NCI-H1930 (cell line): Measurements from ENCODE around the gene PTGFR.

Experiments
- DNase-seq, 2 experiments: peaks; one replicate each; lab custom pipeline; 2025; lab: John Stamatoyannopoulos, UW

PTGFR gene

DNA sequence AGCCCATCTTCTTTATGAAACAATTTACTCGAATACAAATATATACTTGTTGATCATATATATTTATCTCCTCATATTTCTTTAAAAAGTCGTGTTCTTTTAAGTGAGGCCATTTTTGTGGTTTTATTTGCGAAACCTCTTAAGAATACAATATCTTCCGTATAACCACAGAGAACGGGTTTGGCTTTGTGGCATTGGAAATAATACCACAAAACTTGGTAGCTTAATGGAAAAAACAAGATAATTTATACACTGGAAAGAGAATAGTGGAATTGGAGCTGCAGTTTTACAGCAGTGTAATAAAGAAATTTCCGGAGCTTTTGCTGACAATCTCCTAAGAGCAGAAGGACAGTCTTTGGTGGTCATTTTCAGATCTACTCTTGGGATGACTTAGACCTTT, 29.4 kb downstream of the PTGFR start:
- DNase-seq, result no peak

DNA sequence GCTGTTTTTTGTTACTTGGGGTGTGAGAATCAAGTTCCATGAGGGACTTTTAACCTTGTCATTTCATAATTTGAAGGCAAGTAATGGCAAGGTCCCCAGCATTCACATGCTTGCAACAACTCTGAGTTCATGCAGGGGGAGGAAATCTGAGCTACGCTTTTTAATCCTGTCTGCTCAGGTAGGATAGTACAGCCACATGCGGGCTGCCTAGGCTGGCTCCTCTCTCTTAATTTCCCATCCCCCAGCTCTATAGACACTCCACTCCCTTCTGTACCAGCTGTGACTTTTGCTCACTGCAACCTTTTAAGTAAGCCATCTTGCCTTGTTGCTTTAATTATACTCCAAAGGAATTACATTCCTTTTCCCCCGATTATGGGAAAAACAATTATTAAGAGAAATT, 30.1 kb downstream of the PTGFR start:
- no peak for DNase-seq

- no peak for DNase-seq
These were observed 31.4 kb downstream of the PTGFR start for GRCh38 chr1:78522136-78522535.

DNA sequence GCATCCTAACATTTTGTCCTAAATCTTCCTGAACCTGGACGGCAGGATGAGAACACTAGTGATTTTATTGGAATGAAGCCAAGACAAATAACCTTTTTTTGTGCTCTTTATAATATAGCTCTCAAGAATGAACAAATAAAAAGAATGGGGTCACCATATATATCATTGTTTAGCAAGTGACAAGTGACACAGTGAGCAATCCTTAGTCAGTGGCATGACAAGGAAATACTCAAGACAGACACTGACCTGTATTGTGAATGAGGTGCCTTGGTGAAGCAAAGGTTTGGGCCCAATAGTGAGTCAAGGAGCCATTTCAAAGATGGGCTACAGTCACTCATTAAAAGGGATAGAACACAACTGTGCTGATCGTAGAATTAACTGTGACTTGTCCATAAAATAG, 35.7 kb downstream of the PTGFR start:
- DNase-seq, result no peak

GRCh38 chr1:78527706-78528105, 36.9 kb downstream of the PTGFR start:
- DNase-seq, result no peak

DNA sequence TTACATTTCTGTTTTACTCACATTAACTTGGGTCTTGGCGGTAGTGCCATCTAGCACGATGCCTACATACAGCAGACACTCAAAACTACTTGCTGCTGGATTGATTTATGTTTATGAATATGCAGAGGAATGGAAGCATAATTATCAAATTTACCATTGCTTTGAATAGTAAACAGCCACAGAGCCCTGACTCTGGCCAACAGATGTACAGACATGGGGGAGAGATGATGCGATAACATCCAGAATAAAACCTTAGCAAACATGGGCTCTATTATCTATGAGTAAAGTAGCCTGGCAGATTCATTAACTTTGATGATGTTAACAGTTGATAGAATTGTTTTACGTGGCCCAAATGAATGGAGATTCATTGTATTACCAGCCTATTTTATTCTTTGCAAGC, 42.8 kb downstream of the PTGFR start:
- no peak for DNase-seq

DNA sequence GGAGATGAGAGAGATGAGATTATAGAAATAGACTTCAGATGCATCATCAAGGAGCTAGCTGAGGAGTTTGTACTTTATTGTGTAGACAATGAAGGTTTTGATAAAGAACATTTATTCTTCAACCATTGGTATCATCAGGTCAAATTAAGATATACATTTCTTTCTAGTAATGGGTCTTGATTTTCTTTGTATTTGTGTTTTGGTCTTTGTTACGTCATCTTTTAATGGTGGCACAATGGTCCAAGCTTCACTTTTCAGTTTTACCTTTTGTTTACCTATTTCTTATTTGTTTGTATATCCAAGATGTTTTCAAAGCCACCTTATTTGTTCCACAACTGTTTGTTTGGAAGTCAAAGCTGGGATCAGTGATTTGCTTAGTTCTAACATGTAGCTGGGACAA, 44.5 kb downstream of the PTGFR start:
- no peak for DNase-seq

DNA sequence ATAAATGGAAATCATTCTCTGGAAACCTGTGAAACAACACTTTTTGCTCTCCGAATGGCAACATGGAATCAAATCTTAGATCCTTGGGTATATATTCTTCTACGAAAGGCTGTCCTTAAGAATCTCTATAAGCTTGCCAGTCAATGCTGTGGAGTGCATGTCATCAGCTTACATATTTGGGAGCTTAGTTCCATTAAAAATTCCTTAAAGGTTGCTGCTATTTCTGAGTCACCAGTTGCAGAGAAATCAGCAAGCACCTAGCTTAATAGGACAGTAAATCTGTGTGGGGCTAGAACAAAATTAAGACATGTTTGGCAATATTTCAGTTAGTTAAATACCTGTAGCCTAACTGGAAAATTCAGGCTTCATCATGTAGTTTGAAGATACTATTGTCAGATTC, 45.7 kb downstream of the PTGFR start:
- no peak for DNase-seq

DNA sequence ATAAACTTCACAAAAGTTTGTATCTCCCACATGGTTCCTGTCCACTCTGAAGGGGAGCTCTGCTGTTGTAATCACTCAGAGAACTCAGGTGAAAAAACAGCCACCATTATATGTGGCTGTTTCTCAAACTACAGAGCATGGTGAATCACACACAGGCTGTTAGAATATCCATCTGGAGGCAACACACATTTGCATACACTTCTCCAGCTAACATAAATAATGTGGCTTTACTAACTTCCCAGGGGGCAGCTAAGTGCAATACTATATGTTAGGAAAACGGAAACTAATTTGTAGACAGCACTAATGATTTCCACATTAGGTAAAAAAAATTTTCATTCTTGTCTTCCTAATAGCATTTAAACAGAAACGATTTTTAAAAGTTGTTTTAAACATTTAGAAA, 49.3 kb downstream of the PTGFR start:
- DNase-seq, result no peak

DNA sequence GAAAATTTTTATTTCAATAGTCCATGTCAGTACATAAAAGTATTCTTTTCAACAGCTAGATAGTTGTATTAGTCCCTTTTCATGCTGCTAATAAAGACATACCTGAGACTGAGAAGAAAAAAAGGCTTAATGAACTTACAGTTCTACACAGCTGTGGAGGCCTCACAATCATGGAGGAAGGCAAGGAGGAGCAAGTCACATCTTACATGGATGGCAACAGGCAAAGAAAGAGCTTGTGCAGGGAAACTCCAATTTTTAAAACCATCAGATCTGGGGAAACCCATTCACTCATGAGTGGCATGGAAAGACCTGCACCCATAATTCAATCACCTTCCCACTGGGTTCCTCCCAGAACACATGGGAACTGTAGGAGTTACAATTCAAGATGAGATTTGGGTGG, 50.7 kb downstream of the PTGFR start:
- DNase-seq, result no peak

DNA sequence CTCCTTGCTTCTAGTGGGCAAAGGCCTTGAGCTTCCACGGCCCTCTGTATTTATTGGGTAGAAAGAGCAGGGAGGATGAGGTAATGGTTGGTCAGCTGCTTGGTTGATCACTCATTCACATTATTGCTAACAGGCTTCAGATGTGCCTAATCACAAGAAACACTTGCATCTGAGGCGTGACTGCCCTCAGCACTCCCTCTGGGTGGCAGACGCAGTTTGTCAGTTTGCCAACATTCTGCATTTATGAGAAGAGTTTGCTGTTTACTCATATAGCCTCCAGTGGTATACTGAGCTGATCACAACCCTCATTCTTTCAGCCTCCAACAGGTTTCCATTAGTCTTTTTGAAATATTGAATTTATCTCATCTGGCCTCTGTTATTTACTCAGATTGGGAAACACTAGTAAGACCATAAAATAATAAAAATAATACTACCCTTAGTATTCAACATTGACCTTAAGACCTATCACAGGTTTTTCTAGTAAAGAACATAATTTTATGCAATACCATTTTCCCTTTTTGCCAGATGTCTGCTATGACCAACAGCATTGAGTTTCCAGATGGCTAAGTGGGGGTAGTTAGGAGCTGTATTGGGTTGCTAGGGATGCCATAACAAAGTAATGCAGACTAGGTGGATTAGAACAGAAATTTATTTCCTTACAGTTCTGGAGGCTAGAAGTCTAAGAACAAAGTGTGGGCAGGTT, 53.3 kb downstream of the PTGFR start:
- no peak for DNase-seq

GRCh38 chr1:78547081-78547480, 56.3 kb downstream of the PTGFR start:
- DNase-seq, result no peak

DNA sequence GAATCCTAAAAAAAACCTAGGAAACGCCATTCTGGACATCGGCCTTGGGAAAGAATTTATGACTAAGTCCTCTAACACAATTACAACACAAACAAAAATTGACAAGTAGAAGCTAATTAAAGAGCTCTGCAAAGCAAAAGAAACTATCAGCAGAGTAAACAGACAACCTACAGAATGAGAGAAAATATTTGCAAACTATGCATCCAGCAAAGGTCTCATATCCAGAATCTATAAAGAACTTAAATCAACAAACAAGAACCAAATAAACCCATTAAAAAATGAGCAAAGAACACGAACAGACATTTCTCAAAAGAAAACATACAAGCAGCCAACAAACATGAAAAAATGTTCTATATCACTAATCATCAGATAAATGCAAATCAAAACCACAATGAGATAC, 58.6 kb downstream of the PTGFR start:
- DNase-seq, result no peak

GRCh38 chr1:78549891-78550290, 59.1 kb downstream of the PTGFR start:
- DNase-seq, result no peak

GRCh38 chr1:78553859-78554258, 63.1 kb downstream of the PTGFR start:
- DNase-seq, result no peak

- DNase-seq, result no peak
These were observed 64.1 kb downstream of the PTGFR start for GRCh38 chr1:78554840-78555239.

DNA sequence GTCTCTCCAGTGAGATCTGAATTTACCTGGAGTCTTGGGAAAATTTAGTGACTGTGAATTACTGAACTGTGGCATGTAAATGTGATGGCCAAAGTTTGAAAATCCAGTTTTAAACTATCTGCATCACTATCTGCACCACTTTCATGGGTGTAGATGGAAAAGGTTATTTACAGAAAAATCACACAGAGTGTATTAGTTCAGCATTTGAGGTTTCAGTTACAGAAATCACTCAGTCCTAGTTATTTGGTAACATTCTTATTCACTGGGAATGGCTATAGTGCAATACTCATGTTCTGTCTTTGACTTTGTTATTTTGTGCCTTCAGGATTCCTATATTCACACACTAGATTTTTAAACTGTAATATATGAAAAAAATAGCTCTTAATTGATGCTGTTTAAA, 68.9 kb downstream of the PTGFR start:
- DNase-seq, result no peak

GRCh38 chr1:78560811-78561210, 70.0 kb downstream of the PTGFR start:
- no peak for DNase-seq

DNA sequence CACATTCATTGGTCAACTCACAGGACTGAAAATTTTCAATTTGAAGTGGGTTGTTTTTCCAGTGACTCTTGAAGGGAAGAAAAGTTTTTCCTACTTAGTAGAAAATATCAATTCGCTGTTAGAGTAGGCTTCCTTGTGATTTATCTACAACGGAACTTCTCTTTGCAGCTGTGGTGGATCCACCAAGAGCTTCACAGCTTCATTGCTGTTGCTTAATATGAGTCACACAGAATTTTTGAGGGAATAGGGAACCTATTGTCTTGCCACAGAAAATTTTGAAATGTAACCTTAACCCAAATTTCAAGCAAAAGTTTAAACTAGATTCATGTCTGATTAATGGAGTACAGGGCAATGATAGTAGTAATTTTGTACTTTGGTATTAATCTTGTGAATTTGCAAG, 71.1 kb downstream of the PTGFR start:
- no peak for DNase-seq

DNA sequence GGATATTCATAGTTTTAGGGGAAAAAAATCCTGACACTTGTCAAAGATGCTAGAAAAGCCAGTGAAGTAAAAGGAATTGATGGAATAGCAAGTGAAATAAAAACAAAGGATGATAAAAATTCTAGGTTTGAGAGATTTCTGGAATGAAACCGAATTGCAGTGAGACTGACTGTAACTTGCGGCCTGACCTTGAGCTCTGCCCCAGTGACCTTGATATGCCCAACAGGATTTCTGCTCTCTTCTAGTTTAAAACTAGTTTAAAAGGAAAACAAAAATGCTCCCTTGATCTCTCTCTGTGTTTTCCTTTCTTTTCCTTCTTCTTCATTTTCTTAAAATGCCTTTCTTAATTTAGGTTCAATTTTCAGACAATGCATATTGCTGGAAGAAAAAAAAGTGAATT, 74.6 kb downstream of the PTGFR start:
- no peak for DNase-seq

- DNase-seq, result no peak
These were observed 79.8 kb downstream of the PTGFR start for GRCh38 chr1:78570539-78570938.

DNA sequence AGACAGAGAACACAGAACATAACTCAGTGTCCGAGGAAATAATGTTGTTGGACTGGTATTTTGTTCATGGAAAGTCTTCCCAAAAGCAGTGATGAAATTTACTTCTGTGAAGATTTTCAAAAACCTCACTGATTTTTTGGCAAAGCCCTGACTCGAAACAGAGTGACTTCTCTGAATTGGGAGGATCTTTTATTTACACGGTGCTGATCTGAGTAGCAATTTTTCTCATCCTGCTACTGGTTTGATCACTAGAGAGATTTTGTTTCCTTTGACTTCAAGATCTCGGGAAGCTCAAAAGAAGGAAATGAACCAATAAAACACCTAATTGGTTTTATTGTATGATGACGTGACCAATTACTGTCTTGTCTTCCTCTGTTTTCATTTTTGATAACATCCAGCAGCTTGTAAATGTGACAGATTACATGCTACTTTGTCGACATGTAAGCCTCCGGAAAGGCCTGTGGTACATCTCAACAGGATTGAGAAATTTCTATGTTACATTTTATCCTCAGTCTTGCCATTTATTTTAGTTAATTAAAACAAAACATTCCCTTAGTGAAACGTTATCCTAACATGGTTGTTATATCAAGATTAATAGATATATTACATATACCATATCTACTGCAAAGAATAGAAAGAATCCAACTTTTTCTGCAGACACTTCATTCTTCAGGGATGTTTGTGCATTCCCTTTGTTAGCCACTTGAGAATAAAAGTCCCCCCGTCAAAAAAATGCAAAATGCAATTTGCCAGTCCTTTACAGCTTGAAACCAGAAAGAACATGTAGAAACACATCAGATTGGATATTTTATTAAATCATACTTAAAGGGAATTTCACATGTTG, 86.7 kb downstream of the PTGFR start:
- no peak for DNase-seq

DNA sequence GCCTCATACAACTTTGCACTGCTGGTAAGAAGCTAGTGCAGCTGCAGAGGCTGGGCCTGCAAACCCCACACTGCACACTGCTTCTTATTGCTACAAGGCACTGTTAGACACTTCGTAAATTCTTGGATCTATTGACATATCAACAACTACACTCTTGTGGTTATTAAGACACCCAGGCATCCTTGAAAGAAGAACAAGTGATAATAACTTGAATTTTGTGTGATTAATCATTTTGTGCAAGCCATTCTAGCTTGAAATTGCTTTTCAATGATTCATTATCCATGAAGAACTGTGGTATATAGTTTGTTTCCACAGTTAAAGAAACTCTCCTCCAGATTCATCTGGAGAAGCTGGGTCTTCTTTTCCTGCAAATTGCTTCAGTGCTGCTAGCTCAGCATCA, 95.8 kb downstream of the PTGFR start:
- DNase-seq, result no peak

- no peak for DNase-seq
These were observed 96.4 kb downstream of the PTGFR start for GRCh38 chr1:78587211-78587610.
